ENCODE data around the gene HSPBP1.

Gene HSPBP1

DNA sequence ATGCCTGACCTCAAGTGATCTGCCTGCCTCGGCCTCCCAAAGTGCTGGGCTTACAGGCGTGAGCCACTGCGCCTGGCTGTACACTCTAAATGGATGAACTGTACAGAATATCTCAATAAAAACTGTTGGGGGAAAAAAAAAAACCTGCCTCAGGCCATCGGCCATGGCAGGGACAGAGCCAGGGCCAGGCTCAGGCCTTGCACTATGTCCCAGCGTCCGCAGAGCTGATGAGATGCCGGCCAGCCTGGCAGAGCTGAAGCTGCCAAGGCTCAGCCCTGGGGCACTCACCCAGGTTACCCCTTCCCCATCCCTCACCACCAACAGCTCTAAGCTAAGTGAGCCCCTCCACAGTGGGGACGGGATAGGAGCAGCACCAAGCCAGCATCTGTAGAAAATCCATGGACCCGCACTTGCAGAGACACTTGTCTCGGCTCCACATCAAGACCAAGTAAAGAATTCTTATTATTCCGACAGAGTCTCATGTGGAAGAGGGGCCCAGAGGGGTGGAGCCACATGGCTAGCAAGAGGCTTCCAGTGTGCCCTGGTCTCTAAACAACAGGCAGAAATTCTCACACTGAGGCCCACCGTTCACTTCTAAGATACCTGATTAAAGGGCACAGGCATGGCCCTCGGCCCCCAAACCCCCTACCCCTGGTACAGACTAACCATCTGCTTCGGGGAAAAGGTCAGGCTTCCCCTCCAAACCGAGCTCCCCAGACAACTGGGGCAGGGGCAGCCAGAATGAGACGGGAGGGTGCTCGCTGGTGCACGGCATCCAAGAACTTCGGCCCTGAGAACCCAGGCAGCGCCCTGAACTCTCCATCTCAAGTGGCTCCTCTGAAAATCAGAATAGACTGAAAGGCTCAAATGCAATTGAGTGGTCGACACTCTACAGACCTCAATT lies 26.9 kb downstream of the HSPBP1 start:
- DNase-seq = no peak

DNA sequence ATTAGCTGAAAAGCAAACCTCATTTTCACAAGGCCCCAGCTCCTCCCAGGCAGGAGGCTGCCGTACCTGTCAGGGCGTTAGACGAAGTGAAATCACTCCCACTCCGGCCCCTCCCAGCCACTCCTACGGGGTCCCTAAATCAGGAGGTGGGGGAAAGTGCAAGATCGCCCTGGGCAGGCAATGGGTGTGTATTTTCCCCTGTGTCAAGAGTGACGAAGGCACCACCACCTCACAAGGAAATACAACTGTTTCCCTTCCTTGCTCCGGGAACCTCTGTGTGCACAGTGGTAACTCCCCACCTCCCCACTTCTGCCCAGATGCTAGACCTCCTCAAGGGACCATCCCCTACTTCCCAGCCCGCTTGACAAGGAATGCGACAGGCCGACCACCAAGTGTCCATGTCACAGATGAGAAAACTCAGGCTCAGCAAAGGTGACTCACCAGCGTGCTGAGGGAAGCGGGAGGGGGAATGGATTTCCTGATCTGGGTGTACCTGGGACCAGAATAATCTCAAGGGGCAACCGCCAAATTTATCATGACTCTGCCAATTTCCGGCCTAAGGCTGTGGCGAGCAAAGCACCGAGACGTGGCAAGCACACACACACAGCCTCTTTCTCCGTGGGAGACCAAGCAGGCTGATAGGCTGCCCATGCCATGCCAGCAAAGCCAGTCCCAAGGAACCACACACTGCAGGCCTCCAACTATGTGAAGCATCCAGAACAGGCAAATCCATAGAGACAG lies 28.4 kb downstream of the HSPBP1 start:
- no peak for DNase-seq

DNA sequence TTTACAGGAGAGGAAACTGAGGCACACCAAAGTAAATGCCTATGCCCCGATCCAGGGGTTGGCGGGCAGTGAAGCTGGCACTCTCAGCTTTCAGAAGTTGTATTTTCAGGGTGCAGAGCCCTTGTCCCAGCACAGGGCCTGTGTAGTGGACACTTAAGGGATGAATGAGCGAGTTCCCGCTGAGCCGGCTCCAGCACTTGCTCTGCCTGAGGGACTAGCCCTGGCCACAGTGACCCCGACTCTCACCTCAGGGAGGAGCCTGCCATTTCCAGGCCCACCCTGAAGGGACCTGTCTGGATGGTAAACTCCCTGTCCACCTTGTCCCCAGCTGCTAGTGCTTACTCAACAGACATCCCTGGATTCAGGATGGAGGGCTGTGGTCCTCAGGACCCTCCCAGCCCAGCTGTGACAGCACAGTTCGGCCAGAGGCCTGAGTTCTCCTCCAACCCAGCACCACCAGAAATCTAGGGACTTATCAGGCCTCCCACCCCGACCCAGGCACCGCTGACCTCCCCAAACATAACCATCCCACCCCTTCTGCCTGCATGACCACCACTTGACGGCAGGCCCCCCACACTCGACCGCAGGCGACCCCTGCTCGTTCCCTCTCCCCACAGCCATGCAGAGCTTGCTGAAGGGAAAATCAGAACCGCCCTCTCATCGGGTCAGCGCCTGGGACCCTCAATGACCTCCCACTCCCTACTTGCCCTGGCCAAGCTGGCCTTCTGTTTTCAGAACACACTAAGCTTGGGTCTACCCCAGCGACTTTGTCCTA lies 29.5 kb downstream of the HSPBP1 start:
- no peak for DNase-seq

DNA sequence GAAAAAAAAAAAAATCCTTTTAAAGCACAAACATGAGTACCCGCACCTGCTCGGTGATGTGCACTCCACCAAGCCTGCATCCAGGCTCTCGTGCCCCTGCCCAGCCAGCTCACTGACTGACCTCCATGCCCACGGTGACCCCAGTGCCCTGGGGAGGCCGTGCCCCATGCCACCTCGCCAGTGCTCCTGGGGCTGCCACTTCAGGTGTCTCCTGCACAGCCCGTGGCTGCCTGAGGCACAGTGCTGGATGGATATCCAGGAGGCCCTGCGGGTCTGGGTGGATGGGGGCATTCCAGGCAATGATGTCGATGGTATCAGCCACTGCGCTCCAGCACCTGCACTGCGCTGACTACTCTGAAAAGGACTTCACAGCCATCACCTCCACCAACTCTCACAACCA lies 30.1 kb downstream of the HSPBP1 start:
- no peak for DNase-seq

DNA sequence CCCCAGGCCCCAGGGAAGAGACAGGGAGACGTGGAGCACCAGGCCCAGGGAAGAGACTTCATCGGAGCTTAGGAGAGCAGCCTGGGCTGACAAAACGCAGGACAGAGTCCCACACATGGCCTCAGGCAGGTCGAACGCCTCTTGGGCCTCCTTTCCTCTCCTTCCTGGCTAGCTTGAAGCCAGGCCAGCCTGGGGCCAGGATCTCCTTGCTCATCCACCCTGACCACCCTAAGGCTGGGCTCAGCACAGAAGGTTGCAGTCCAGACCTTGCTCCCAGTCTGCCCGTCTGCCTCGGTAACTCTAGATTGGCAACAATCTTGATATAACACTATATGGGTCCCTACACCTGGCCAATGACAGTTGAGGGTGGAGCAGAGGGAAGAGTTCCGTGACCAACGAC lies 31.2 kb downstream of the HSPBP1 start:
- DNase-seq = no peak

DNA sequence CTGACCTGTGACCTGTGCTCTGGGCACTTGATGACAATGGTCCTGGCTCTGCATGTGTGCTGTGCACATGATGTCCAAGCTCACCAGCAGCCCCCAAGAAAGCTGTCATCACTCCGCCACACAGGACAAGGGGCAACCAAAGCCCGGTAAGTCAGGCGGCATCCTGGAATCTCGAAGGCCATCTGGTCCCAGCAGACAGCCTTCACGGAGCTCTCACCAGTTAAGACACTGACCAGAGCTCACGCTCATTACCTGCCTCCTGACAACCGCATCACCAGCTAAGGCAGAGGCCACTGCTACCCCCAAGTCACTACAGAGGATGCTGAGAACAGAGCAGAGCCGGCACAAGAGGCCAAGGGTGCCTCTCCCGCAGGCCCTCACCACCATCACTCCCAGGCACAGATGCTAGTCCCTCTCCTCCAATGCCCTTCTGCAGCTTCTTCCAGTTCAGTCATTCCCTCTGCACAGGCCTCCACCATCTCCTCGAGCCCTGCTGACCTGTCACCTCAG lies 31.7 kb downstream of the HSPBP1 start:
- DNase-seq = no peak

DNA sequence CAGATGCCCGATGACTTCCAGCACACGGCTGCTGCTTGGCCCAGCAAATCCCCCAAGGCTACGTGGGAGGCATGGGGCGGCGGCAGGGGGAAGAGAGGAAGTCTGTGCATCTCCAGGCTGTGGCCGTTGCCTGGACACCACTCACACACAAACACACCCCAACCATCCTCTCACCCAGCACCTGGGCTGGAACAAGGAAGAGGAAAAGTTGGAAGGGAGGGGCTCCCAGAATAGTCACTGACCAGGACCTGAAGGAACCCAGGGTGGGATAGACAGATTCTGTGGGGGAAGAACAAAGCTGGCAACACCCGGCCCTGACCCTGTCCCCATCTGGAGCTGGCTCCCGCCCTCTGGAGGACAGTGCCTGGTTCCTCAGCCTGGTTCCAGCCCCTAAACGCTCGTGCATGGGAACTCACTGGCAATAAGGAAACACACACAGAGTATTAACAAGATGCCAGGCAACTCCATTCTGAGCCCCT lies 32.2 kb downstream of the HSPBP1 start:
- DNase-seq = no peak

DNA sequence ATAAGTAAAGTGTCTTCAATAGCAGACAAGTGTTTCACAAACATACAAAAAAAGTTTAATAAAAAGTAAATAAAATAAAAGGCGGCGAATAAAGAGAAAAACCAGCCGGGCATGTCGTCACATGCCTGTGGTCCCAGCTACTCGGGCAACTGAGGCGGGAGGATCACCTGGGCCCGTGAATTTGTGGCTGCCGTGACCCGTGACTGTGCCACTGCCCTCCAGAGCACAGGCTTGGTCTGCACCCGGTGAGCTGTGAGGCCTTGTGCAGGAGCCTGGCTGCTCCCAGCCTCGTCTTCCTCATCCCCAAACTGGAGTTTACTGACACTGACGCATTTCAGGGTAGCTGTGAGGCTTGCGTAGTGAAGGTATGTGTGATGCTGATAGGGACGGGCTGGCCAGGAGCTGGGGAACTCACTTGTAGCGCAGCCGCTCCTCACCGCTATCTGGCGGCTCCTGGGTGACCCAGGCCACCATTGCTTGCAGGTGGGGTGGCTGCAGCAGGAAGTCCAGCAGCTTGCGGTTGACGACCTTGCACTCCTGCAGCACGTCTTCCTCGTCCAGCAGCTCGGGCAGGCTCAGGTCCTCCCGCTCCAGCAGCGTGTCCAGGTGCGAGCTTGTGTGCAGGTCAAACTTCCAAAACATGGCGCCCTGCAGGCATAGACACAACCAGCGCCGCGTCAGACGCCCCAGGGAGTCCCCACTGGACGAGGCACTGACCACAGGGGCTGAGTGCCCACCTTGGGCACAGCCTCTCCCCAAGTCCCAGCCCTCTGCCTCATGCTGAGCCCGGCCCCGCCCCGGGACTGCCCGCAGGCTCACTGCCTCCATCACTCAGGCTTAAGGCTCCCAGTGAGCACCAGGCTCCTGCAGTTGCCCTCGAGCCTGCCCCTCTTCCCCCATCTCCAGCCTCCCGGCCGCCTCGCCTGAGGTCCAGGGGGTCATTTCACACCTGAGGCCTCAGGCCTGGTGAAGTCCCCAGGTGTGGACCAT lies 33.2 kb downstream of the HSPBP1 start:
- no peak for DNase-seq

DNA sequence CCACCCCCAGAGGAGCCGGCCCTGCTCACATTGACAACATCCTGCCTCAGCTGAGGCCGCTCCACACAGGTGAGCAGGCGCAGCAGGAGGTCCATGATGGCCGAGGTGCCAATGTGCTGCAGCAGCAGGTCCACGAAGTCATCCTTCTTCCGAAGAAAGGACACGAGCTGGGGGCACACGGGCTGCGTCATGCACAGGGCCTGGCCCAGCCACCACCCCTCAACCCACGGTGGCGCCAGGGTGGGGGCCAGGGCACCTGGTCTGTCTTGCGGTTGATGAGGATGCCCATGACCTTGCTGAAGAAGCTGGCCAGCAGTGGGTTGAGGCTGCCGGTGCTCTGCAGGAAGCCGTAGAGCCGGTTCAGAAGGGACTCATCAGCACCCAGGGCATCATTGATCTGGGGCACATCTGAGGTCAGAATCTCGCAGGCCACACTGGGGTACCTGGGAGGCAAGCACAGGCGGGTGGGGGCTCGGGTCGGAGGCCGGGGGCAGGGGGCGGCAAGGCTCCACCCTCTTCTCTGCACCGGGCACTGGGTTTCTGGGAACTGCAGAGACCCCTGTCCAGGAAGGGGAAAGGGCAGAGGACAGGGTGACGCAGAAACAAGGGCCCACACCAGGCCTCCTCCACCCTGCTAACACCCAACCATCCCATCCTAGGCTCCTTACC lies 34.5 kb downstream of the HSPBP1 start:
- no peak for DNase-seq

DNA sequence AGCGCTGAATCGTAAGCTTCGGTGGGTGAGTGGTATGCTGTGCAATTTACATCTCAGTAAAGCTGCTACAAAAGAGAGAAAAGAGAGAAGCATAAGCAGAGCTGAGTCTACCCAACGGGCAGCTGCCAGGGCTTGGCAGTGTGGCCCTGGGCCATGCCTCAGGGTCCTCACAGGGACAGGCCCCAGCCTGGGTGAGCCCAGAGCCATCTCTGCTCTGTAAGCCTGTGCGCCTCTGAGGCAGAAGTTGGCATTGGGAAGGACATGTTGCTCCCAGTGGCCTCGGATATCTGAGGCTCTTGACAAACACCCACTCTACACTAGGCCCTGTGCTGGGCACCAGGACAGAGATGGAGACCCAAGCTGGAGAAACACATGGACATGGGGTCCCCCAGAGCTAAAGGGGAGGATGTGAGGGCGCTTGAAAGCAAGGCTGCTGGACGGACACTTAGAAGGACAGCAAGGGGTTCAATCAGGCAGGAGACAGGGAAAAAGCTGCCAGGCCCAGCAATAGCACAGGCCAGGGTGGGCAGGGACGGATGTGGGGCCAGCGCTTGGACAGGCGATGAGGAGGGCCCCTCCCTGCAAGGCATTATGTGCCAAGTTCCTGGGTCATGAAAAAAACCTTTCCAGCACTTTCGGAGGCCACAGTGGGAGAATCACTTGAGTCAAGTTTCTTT lies 35.8 kb downstream of the HSPBP1 start:
- no peak for DNase-seq

DNA sequence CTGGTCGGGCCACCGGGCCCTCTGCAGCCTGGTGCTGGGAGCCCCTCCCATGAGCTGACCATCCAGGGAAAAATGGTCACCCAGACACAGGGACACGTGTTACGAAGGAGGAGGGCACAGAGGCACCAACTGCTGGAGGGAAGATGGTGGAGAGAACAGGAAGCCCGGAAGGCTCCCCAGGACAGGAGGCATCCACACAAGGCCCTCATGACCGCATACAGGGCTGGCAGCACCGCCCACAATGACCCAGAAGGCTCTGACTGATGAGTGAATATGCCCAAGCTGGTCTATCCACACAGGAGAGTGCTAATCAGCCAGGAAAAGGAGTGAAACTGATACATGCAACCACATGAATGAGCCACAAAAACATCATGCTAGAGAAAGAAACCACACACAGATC lies 37.4 kb downstream of the HSPBP1 start:
- no peak for DNase-seq

DNA sequence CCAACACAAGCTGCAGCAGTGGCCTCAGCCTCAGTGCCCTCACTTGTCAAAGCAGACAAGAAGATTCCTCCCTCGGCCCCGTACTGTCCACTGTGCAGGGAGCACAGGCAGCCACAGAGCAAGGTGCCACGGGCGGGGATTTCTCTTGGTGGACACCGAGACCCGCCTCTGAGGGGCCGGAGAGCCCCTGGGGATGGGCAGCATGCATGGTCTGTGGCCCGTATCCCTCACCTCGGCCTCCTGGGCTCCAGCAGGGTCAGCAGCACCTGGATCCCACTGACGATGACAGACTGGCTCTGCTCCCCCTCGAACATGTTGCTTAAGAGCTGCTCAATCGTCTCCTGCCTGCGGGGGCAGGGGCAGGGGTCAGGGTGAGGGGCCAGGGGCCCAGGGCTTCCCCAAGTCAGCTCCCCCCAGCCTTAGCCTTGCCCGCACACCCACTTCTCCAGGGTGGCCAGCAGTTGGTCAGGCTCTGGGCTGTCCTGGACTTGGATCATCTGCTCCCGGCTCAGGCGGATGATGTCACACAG lies 37.9 kb downstream of the HSPBP1 start:
- DNase-seq = no peak

DNA sequence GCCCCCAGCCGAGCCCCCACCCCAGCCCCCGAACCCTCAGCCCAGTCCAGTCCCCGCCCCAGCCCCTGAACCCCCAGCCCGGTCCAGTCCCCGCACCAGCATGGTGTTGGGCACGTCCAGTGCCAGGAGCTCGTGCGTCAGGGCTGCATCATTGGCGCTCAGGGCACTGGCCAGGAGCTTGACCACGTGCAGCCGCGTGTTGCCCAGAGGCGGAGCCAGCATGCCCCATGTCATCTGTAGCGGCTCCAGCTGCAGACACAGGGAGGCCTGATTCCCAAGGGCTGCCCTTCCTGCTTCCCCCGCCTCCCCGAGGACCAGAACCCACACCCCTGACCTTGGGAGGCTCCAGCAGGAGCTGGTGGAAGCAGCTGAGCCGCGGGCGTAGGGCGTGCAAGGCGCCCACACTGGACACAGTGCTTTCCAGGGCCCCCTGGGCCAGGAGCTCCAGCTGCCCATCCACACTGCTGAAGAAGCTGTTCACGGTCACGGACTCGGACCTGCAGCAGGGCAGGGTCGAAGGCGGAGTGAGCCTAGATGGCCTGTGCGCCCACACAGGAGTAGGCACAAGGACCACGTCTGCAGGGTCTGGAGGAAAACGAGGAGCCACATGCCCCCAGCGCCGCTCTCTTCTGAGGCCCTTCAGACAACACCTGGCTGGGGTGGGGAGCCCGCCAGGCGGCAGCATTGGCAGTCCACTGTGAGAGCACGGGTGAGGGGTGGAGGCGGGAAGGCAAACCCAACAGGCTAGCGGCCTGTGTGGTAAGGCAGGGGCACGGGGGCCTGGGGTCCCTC lies 38.6 kb downstream of the HSPBP1 start:
- DNase-seq = no peak

DNA sequence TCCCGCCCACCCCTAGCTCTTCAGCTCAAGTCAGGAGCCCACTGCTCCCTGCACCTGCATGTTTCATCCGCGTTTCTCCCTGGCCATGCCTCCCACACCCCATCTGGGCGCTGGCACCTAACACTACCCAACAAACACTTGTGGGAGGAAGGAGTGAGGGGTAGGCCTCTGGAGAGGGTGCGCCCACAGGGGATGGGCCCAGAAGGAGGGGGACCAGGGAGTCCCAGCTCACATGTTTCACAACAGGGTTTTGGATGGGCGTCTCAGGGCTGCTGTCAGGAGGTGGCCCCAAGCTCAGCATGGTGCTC lies 39.2 kb downstream of the HSPBP1 start:
- DNase-seq = no peak

DNA sequence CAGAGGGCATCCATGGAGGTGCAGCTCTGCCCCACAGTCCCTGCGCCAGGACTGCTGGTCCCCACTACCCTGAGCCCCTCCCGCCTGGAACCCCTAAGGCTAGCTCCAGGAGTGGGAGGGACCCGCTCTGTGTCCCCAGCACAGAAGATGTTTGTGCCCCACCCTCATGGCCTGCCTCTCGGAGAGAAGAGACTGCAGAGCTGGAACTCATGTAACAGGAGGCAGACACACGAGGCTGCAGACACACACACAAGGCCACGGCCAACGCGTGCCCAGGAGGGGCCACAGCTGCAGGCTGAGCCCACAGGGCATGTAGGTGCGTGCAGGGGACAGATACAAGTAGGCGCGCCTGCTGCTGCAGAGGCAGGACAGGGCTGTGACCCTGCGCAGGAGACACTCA lies 40.9 kb downstream of the HSPBP1 start:
- DNase-seq = no peak

DNA sequence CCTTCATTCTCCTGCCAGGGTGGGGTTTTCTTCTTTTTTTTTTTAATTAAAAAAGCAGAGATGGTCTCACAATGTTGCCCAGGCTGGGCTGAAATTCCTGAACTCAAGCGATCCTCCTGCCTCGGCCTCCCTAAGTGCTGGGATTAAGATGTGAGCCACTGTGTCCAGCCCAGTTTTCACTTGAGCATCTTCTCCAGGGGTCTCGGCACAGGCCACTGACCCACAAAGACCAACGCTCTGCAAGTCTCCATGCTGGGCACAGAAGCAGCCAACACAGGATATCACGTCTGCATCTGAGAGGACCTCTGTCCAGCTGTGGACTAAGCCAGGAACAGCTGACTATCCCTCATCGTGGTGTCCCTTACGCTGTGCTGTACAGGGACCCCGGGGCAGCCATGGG lies 41.9 kb downstream of the HSPBP1 start:
- DNase-seq = no peak

DNA sequence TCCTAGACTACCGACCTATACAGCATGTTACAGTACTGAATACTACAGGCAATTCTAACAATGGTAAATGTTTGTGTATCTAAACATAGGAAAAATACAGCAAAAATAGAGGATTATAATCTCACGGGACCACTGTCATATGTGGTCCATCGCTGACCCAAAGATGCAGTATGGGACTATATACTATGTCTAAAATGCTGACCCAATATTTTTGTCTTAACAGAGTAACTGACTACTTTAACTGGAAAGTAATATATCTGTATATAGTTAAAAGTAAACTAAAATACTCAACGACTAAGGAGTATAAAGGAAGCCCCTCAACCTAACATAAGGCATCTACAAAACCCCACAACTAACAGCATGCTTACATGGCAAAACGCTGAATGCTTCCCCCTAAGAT lies 46.9 kb downstream of the HSPBP1 start:
- no peak for DNase-seq

DNA sequence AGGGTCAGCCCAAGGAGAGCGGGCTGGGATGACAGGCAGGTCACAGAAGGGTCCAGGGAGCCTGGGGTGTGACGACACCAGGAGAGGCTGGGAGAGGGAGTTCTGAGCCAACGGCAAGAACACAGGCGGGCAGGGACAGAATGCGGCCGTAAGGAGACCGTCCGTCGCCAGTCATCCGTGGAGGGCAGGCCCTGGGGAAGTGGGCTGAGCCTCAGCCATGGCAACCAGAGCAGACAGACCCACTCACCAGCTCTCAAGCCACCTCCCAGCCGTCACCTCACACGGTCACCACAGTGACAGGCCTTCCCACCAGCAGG lies 47.7 kb downstream of the HSPBP1 start:
- DNase-seq = no peak

DNA sequence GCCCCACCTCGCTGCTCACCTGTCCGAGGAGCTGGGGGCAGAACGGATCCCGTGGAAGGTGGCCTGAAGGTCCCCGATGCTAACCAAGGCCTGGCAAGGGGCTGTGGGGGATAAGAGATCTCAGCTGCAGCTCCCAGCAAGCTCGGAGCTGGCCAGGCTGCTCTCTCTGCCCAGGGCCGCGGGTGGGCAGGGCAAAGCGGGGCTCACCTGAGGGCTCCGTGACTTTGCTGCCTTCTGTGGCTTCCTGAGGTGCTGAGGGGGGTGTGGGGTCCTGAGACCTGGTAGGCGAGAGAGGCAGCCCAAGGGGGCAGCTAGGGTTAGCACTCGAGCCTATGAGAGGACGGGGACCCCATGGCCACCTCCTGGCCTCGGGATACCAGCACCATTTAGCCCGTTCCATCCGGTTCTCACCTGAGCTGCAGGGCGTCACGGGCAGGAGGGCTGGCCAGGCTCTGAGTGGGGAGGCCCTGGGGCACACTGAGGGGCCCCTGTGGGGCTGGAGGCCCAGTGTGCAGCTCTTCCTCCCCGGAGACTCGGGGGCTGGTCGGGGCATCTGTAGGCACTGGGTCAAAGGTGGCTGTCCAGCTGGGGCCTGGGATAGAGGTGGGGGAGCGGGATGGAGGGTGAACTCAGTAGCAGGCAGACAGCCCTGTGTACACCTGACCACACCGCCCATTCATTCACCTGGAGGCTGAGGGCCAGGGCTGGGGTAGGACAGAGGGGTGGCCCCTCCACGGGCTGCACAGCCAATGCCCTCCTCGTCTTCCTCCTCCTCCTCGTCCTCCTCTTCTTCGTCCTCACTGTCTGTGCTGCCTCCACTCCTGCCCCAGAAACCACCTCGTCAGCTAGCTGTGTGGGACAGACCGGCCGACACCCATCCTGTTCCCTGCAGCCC lies 48.3 kb downstream of the HSPBP1 start:
- no peak for DNase-seq

All from SIG-M5 (cell line).